Ureter (tissue), 1 donor: Measurements from ENCODE around the gene FOXP1. TPM values are rescaled to one million over a fixed set of nuclear protein-coding genes. Genes with fewer than 3 reads are reported as not detected.
"Not testable (repeated sequence)": the region's sequence is repeated elsewhere in the genome, so short reads cannot be mapped to it uniquely, and the experiment has no call there.

ENCODE experiments used
- DNase-seq: peaks from one replicate; pipeline ENCODE4 v3.0.0-alpha.2; 2020; ENCODE audit warnings: low spot score
- total RNA-seq: library from RNA; stranded (reverse); gene quantifications from one replicate; pipeline ENCODE4 v1.2.4, GENCODE V29; 2023
- donor health status: DM: yes; HTN: yes; CAD: no.

FOXP1 gene
- total RNA-seq, 1 donor from 2014 or later, result 179 TPM

GRCh38 chr3:71532639-71533395 is 50.7 kb downstream of the FOXP1 start:
- no peak for DNase-seq

- no peak for DNase-seq
Measured at GRCh38 chr3:71530903-71531530, 52.5 kb downstream of the FOXP1 start.

- no peak for DNase-seq
Measured at GRCh38 chr3:71528816-71529215, 54.7 kb downstream of the FOXP1 start.

GRCh38 chr3:71526448-71526847 is 57.1 kb downstream of the FOXP1 start:
- DNase-seq, result not testable (repeated sequence)

- DNase-seq, result no peak
Measured at GRCh38 chr3:71525391-71525790, 58.1 kb downstream of the FOXP1 start.

- no peak for DNase-seq
Measured at GRCh38 chr3:71524672-71525071, 58.9 kb downstream of the FOXP1 start.

GRCh38 chr3:71523628-71524027 is 59.9 kb downstream of the FOXP1 start:
- no peak for DNase-seq

- DNase-seq, result no peak
Measured at GRCh38 chr3:71521940-71522876, 61.3 kb downstream of the FOXP1 start.

GRCh38 chr3:71521021-71521352 is 62.5 kb downstream of the FOXP1 start:
- no peak for DNase-seq

GRCh38 chr3:71520161-71521020 is 63.1 kb downstream of the FOXP1 start:
- DNase-seq, result no peak

GRCh38 chr3:71518089-71518488 is 65.4 kb downstream of the FOXP1 start:
- no peak for DNase-seq

- DNase-seq, result no peak
Measured at GRCh38 chr3:71517271-71517791, 66.2 kb downstream of the FOXP1 start.

GRCh38 chr3:71515636-71516365 is 67.7 kb downstream of the FOXP1 start:
- no peak for DNase-seq

- no peak for DNase-seq
Measured at GRCh38 chr3:71514621-71515020, 68.9 kb downstream of the FOXP1 start.

- no peak for DNase-seq
Measured at GRCh38 chr3:71513515-71513914, 70.0 kb downstream of the FOXP1 start.

- DNase-seq, result no peak
Measured at GRCh38 chr3:71513081-71513480, 70.4 kb downstream of the FOXP1 start.

GRCh38 chr3:71512544-71512943 is 71.0 kb downstream of the FOXP1 start:
- no peak for DNase-seq

- no peak for DNase-seq
Measured at GRCh38 chr3:71512000-71512399, 71.5 kb downstream of the FOXP1 start.

GRCh38 chr3:71511446-71511845 is 72.1 kb downstream of the FOXP1 start:
- DNase-seq, result no peak

- DNase-seq, result no peak
Measured at GRCh38 chr3:71511037-71511436, 72.5 kb downstream of the FOXP1 start.

- DNase-seq, result no peak
Measured at GRCh38 chr3:71510510-71510909, 73.0 kb downstream of the FOXP1 start.
